Tibial nerve (tissue), 4 donors: ENCODE data around the gene AMACR. TPM values are rescaled to one million over a fixed set of nuclear protein-coding genes. Genes with fewer than 3 reads are reported as not detected.
"Not testable (repeated sequence)": the region's sequence is repeated elsewhere in the genome, so short reads cannot be mapped to it uniquely, and the experiment has no call there.

Experiments used
- DNase-seq, 2 donors: peaks; one replicate each; pipeline ENCODE4 v3.0.0-alpha.2; 2019; ENCODE audit warnings: low spot score in 2 of 2
- H3K27ac ChIP-seq, 4 donors: fragments of 200-600 bp; sonication (generic) in 3 of 4; one replicate each; pipeline ENCODE4 v1.5.1; 2017 to 2019; ENCODE audit warnings: mild to moderate bottlenecking in 1 of 4
- H3K27me3 ChIP-seq, 2 donors: fragments of 200-600 bp; sonication (generic) in 1 of 2; one replicate each; pipeline versions ENCODE4 v1.5.1 to v1.6.0; 2017 to 2019
- H3K36me3 ChIP-seq, 3 donors: fragments of 200-600 bp; sonication (generic); one replicate each; pipeline ENCODE4 v1.5.1; 2018 to 2019
- H3K4me1 ChIP-seq, 4 donors: fragments of 200-600 bp; sonication (generic) in 3 of 4; one replicate each; pipeline ENCODE4 v1.5.1; 2017 to 2019
- H3K4me3 ChIP-seq, 4 donors: fragments of 200-600 bp; sonication (generic) in 3 of 4; one replicate each; pipeline ENCODE4 v1.5.1; 2017 to 2019; ENCODE audit warnings: mild to moderate bottlenecking in 1 of 4, moderate library complexity in 1 of 4
- H3K9me3 ChIP-seq, 4 donors: fragments of 200-600 bp; sonication (generic) in 3 of 4; one replicate each; pipeline ENCODE4 v1.5.1; 2017 to 2019
- EP300 ChIP-seq, 2 donors: sonication (generic); formaldehyde crosslinking; IDR thresholded peaks; one replicate each; pipeline ENCODE4 v1.6.1; 2017; ENCODE audit warnings: antibody characterized with exemption in 2 of 2, mild to moderate bottlenecking in 1 of 2
- POLR2A ChIP-seq, 2 donors: fragments of 450-650 bp; IDR thresholded peaks; one replicate each; pipeline ENCODE4 v1.6.1; 2017; ENCODE audit warnings: antibody characterized with exemption in 2 of 2, mild to moderate bottlenecking in 2 of 2, moderate library complexity in 2 of 2
- WGBS, 2 donors: methylation state at CpG; one replicate each; pipeline ENCODE4 v1.1.5; 2018; 5-methylcytosine and 5-hydroxymethylcytosine counted together
- total RNA-seq, 4 donors: library from RNA; depleted of rRNA; stranded (reverse); fragments of >200 nt; gene quantifications; one replicate each; pipeline ENCODE4 v1.1.0, GENCODE V29; 2016
- TF ChIP-seq, protein P1 (sequence below), 5 experiments: fragments of 200-600 bp in 3 of 5; fragments of 450-650 bp in 2 of 5; sonication (generic) in 3 of 5; IDR thresholded peaks; one replicate each; pipeline ENCODE4 v1.5.1; 2016 to 2019; ENCODE audit warnings: antibody characterized with exemption in 5 of 5, mild to moderate bottlenecking in 3 of 5, moderate library complexity in 2 of 5

The AMACR gene
- total RNA-seq, 4 donors from 2014 or later: 3.7 to 10.7 (median 7.5) TPM

- H3K4me3 ChIP-seq: no peak overlapping the region
Observed at GRCh38 chr5:34035756-34036155, 27.9 kb upstream of the AMACR start.

DNA sequence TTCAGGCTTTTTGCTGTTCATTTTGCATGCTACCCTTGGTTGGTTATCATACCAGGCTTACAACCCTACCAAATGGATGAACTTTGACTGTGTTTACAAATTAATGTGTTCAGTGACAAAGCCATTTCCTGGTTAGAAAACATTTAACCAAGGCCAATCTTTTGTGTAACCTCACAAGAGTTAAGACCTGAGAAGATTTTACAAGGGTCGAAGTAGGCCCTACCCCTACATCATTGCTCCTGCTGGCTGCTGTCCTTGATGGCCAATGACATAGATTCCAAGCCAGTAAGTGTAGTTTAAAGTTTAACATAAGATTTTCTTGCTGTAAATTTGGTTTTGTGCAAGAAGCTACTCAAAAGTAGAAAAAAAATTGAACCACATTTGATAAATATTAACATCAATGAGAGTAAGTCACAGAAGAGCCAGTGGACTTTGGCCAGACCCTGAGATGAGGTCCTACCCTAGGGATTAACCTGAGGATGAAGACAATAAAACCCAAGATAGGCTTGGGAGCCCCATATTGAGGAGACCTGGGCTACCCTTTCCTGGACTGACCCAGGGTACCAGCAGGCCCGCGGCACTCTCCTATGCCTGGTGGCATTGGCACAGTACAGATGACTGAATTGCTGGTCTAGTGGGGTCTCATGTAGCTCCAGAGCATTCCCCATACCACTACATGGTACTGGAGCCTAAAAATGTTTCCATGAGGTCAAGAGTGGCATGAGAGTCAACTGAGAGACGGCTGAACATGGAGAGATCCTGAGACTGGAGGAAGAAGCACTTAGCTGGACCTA lies 26.9 kb upstream of the AMACR start:
- 96% methylated on average over 4 of the region's 4 CpGs for WGBS, 2 donors
- H3K4me1 ChIP-seq: peaks cover 0 to 19% (median 2%) of the 10 kb centered on the region in 4 donors
- TF ChIP-seq EP300 (IDR thresholded peaks at IDR 0.05) (no peak), POLR2A (IDR thresholded peaks at IDR 0.05) (no peak)
- TF ChIP-seq, protein P1, sequence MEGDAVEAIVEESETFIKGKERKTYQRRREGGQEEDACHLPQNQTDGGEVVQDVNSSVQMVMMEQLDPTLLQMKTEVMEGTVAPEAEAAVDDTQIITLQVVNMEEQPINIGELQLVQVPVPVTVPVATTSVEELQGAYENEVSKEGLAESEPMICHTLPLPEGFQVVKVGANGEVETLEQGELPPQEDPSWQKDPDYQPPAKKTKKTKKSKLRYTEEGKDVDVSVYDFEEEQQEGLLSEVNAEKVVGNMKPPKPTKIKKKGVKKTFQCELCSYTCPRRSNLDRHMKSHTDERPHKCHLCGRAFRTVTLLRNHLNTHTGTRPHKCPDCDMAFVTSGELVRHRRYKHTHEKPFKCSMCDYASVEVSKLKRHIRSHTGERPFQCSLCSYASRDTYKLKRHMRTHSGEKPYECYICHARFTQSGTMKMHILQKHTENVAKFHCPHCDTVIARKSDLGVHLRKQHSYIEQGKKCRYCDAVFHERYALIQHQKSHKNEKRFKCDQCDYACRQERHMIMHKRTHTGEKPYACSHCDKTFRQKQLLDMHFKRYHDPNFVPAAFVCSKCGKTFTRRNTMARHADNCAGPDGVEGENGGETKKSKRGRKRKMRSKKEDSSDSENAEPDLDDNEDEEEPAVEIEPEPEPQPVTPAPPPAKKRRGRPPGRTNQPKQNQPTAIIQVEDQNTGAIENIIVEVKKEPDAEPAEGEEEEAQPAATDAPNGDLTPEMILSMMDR (IDR thresholded peaks at IDR 0.05): no peak
- no peak overlapping the region for H3K4me3 ChIP-seq
- H3K9me3 ChIP-seq: no peaks in the 10 kb centered on the region
- peaks cover 0 to 32% (median 0%) of the 10 kb centered on the region in 3 donors for H3K36me3 ChIP-seq
- no peak overlapping the region for H3K27ac ChIP-seq
- H3K27me3 ChIP-seq: no peaks in the 10 kb centered on the region
- no peak for DNase-seq

More at GRCh38 chr5:34035756-34036155, 27.9 kb upstream of the AMACR start:
- TF ChIP-seq EP300 (IDR thresholded peaks at IDR 0.05): no peak
- TF ChIP-seq POLR2A (IDR thresholded peaks at IDR 0.05): no peak
- TF ChIP-seq, protein P1 (IDR thresholded peaks at IDR 0.05): no peak
- peaks cover 0 to 19% (median 2%) of the 10 kb centered on the region in 4 donors for H3K4me1 ChIP-seq
- no peak for DNase-seq
- no peak overlapping the region for H3K27ac ChIP-seq
- H3K9me3 ChIP-seq: no peaks in the 10 kb centered on the region
- peaks cover 0 to 32% (median 0%) of the 10 kb centered on the region in 3 donors for H3K36me3 ChIP-seq
- WGBS, 2 donors: 80 to 85% methylated on average over 2 of the region's 2 CpGs
- no peaks in the 10 kb centered on the region for H3K27me3 ChIP-seq

GRCh38 chr5:34031966-34032365 lies 24.1 kb upstream of the AMACR start:
- Histone ChIP-seq H3K4me1 (no peaks in the 10 kb centered on the region), H3K27me3 (no peaks in the 10 kb centered on the region), H3K27ac (no peak overlapping the region), H3K4me3 (no peak overlapping the region), H3K36me3 (peaks cover 0 to 42% (median 0%) of the 10 kb centered on the region in 3 donors), H3K9me3 (no peaks in the 10 kb centered on the region)
- no peak for TF ChIP-seq POLR2A (IDR thresholded peaks at IDR 0.05)
- TF ChIP-seq, protein P1 (IDR thresholded peaks at IDR 0.05): no peak
- WGBS, 2 donors: 46 to 49% methylated on average over 3 of the region's 3 CpGs
- no peak for DNase-seq

GRCh38 chr5:34031117-34031516 lies 23.3 kb upstream of the AMACR start:
- Histone ChIP-seq H3K27ac (no peak overlapping the region), H3K9me3 (no peaks in the 10 kb centered on the region), H3K27me3 (no peaks in the 10 kb centered on the region), H3K4me1 (no peaks in the 10 kb centered on the region), H3K36me3 (peaks cover 0 to 43% (median 0%) of the 10 kb centered on the region in 3 donors), H3K4me3 (no peak overlapping the region)
- no peak for DNase-seq
- TF ChIP-seq POLR2A (IDR thresholded peaks at IDR 0.05): no peak
- TF ChIP-seq, protein P1 (IDR thresholded peaks at IDR 0.05): no peak
- no peak for TF ChIP-seq EP300 (IDR thresholded peaks at IDR 0.05)
- WGBS, 2 donors: 83 to 89% methylated on average over 2 of the region's 2 CpGs

DNA sequence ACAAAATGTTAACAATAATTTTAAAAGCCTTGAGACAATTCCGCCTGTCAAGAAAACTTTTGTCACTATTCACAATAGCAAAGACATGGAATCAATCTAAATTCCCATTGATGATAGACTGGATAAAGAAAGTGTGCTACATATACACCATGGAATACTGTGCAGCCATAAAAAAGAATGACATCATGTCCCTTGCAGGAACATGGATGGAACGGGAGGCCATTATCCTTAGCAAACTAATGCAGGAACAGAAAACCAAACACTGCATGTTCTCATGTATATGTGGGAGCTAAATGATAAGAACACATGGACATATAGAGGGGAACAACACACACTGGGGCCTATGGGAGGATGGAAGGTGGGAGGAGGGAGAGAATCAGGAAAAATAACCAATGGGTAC lies 22.7 kb upstream of the AMACR start:
- H3K27me3 ChIP-seq: not testable (repeated sequence)

More for the DNA sequence above, 22.7 kb upstream of the AMACR start:
- H3K4me3 ChIP-seq, H3K4me1 ChIP-seq, H3K9me3 ChIP-seq, DNase-seq, H3K27ac ChIP-seq: not testable (repeated sequence)
- peaks cover 0 to 46% (median 0%) of the 10 kb centered on the region in 3 donors for H3K36me3 ChIP-seq
- WGBS, 2 donors: 94 to 97% methylated on average over 2 of the region's 2 CpGs
